Fibroblast of lung (primary cell): ENCODE results near the gene CD276.

Experiments
- CTCF ChIP-seq, 2 donors: IDR thresholded peaks in 1 of 2; conservative IDR thresholded peaks in 1 of 2; 1 replicate in 1 of 2; 2 replicates in 1 of 2; pipeline ENCODE4 v1.5.1; 2011 to 2012; ENCODE audit warnings: low read length in 2 of 2, control low read depth in 1 of 2, inconsistent platforms in 1 of 2, low read depth in 1 of 2, mild to moderate bottlenecking in 1 of 2
- EZH2 ChIP-seq: IDR thresholded peaks from 2 replicates; pipeline ENCODE4 v1.5.1; 2012; ENCODE audit warnings: low read length, control low read depth, mild to moderate bottlenecking; ENCODE audit errors: missing control alignments

- TF ChIP-seq CTCF (conservative IDR thresholded peaks at IDR 0.05 in 1 of 2, IDR thresholded peaks at IDR 0.05 in 1 of 2; ENCODE audit: low read depth in 1 of 2, low read length in 2 of 2), result peak in 1 of 2 donors; percentile 38
- no peak for TF ChIP-seq EZH2
These were observed 7.2 kb downstream of the CD276 start for GRCh38 chr15:73691396-73691795.
